HG02588 (cell line): Measurements from ENCODE around the gene DGCR8.
"Not testable (repeated sequence)": the region's sequence is repeated elsewhere in the genome, so short reads cannot be mapped to it uniquely, and the experiment has no call there.

Experiments used
- ATAC-seq: cut with Tn5 transposase; IDR thresholded peaks from one replicate; pipeline ENCODE4 v1.9.1; 2021; ENCODE audit warnings: mild to moderate bottlenecking, moderate library complexity; ENCODE audit not compliant: unreplicated experiment

DGCR8 gene

DNA sequence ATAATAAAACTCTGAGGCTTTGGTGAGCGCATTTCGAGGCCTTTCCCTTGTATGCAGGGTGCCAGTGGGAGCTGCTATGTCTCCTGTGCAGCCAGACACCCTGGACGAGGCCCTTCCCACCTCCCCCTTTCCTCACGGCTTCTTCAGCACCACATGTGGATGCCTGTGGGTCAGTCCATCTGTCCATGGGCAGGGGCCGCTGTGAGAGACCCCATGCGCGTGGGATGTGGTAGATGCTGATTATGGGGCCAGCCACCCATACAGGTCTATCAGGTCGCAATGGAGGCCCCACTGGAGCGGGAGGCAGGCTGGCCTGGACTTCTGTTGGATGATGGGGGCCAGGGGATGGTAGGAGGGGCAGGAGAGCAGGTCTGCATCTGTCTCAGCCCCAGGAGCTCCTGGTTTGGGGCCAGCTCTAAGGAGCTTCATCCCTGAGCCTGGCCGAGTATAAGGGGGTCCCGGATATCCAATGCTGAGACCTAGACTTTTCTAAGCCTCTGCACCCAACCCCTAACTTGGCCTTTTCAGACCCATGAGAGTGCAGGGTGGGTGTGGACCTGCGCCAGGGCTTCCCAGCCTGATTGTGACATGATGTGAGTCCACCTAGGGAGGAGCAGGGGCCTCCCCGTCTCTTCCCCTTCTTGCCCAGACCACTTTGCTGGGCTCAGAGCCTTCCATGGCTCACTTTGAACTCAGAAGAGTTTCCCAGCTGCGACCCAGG, 14.0 kb upstream of the DGCR8 start:
- ATAC-seq = no peak

DNA sequence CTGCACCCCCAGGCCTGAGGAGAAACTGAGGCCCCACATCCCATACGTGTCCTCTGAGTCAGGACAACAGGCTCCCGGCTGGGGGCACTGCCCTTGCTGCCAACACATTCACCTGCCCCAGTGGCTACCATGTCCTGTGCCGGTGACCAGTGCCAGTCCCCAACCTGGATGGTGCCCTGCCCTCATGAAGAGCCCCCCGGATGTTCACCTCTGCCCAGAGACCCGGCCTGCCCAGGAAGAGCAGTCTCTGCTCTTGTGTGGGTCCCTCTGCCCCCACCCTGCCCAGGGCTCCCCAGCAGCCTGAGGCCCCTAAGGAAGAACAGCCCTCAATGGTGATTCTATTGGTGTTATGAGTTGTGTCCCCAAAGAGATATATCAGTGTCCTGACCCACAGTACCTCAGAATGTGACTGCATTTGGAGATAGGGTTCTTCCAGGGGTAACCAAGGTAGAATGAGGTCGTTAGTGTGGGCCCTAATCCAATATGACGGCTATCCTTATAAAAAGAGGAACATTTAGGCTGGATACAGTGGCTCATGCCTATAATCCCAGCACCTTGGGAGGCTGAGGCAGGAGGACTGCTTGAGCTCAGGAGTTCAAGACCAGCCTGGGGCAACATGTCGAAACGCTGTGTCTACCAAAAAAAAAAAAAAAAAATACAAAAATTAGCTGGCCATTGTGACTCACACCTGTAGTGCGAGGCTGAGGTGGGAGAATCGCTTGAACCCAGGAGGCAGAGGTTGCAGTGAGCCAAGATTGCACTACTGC, 13.2 kb upstream of the DGCR8 start:
- no peak for ATAC-seq

DNA sequence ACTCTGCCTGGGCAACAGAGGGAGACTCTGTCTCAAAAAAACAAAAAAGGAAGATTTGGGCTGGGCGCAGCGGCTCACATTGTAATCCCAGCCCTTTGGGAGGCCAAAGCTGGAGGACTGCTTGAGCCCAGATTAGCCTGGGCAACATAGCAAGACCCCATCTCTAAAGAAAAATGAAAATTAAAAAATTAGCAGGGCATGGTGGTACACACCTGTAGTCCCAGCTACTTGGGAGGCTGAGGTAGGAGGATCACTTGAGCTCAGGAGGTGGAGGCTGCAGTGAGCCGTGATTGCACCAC, 12.7 kb upstream of the DGCR8 start:
- ATAC-seq = not testable (repeated sequence)

DNA sequence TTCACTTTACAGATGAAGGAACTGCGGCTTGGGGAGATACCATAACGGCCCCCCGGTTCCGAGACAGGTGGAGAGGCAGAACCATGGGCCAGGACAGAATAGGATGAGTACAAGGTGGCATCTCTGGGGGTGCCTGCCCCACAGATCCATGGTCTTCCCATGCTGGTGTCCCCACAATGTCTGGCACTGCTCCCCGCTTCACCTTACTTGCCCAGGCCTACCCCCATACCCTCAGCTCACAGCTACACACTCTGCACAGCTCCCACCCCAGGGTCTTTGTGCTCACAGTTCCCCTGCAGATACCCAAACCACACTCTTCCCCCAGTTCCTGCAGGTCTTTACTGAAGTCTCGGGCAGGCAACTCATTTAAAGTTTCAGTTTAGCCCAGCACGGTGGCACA, 11.4 kb upstream of the DGCR8 start:
- no peak for ATAC-seq

DNA sequence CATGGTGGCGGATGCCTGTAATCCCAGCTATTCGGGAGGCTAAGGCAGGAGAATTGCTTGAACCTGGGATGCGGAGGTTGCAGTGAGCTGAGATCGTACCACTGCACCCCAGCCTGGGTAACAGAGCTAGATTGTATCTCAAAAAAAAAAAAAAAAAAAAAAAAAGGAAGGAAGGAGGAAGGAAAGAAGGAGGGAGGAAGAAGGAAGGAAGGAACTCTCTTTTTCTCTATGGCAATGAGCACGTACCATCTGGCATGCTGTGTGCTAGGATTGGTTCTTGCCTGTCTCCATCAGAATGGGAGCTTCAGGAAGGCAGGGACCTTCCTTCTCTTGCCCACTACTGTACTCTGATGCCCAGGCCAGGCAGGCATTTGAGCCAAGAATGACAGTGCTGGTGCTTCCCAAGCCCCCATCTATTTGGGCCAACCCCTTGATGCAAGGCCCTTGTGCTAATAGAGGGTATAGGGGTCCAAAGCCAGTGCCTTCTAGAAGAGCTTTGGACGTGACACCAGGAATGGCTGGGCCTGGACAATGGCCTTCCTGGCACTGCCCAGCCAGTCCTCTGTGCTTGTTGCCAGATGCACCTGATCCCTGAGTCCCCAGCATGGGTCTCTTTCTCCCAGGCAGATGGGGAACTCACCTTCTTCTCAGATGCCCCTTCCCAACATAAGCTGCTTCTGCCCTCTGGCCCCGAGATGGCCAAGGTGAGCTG, 10.6 kb upstream of the DGCR8 start:
- ATAC-seq = no peak

DNA sequence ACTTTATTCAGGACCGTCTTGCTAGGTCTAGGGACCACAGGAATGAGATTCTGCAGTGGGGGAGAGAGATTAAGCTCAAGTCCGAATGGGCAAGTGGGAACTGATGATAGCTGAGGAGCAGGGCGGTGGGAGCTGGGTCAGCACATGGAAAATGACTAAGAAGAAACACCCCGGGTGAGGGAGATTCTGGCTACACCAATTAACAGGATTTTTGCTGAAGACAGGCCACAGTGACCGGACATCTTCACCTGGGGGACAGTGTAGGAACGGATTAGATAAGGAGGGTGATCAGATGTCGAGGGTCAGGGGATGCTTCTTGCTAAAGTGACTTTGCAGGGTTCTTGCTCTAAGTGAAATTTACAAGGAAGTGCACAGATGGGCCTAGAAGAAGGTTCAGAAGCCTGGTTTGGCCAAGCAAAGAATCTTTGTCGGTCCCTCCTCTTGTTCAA, 8.5 kb upstream of the DGCR8 start:
- no peak for ATAC-seq

- no peak for ATAC-seq
Measured at GRCh38 chr22:20076627-20077172, 3.3 kb upstream of the DGCR8 start.

DNA sequence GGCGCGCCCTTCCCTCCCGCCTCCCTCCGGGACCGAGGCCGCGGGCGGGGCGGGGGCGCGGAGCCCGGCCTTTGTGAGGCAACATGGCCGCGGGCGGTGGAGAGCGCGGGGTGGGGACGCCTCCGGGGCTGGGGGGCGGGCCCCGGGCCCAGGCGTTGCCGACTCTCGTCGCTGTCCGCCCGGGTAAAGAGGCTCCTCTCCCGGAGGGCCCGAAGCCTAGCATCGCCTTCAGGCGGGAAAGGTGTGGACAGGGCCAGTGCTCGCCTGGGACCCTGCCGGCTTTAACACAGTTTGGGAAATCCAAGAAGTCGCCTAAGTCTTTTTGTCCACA, 369 bp downstream of the DGCR8 start:
- peak; percentile 57 for ATAC-seq

DNA sequence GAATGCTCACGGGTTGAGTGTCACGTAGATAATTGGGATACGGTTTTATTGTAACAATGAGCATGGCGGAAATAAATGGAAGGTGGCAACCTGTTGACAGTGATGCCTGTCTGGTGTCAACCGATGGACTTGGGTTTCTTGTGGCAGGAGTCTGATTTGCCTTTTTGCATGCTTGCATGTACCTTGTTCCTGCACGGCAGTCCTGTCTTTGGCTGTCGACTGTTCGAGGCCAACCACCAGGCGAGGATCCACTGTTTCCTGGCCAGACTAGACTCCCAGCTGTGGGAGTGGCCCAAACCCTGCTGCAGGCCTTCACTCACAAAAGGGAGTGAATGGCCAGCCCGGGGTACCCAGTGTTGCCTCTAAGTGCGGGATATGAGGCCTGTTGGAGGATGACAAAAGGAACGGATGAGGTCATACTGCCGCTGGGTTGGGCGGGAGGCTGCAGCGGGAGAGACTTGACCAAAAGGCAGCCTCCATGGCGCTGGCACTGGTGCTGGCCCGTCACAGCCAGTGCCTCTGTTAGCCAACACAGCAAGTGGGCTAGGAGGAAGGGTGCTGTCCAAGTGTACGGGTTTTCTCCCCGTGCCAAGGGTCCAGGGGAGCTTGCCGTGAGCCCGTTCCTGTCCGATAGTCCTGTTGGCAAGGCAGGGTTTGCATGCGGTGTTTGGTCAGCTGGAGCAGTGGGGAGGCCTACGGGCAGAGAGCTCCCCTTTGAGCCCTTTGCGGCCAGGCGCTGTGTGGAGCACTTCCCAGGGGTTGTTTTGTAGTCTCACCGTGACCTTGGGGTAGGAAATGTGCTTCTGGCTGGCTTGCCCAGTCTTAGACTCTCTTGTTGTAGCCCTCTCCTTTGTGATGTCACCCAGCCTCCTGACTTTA, 974 bp downstream of the DGCR8 start:
- ATAC-seq = no peak

DNA sequence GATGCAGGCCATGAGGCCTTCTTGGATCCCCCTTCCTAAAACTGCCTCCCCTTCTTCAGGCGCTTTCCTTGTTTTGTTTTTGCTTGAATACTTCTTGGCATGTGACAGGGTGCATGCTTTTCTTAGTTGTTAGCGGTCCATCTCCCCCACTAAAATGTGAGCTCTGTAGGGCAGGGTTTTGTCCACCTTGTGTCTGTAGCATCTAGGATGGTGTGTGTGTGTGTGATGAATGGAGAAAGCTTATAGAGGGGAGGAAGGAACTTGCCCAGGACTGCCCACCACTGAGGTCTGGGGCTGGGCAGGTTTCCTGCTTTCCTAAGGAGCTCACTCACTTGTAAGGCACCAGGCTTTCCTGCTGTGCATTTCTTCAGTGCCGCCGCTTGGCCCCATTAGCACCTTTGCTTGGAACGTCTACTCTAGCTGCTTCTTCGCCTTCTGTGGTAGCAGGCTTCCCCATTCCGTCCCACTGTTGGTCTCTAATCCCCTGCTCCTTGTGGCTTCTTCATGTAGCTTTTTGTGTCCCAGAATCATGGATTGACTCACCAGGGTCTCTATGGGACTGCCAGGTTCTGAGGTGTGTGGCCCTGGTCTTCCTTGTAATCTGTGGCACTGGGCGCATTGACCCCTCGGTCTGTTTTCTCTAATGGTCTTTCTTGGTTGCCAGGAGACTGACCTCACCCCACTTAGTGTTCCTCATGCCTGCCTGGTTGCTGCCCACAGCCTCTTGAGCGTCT, 3.3 kb downstream of the DGCR8 start:
- no peak for ATAC-seq

DNA sequence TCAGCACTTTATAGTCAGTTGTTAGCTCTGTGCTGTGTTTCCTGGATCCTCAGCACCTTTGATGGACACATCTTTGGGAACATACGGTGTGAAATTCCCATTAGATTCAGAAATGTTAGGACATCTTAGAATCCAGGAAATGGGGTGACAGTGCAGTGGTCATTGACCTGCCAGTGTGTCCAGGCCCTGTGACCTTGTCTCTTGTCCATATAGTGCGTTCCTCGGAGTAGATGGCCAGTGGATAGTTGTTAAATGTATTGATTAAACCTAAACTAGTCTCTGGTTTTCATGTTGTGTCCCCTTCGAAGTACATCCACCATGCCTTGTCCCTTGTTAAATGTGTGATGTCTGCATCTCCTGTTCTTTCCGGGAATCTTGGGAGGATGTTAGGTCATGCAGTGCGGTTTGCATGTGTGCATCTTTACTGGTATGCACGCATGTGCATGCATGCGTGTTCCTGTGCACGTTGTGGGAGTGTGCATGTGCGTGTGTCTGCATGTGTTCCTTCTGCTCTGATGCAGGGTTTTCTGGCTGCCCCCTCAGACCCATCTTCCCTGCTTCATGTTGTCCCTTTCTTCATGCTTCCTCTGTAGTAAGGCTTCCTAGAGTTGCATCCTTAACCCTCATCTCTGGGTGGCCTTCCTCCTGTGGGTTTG, 4.0 kb downstream of the DGCR8 start:
- no peak for ATAC-seq

GRCh38 chr22:20084547-20085413, 4.7 kb downstream of the DGCR8 start:
- no peak for ATAC-seq

GRCh38 chr22:20085651-20086050, 5.6 kb downstream of the DGCR8 start:
- no peak for ATAC-seq

DNA sequence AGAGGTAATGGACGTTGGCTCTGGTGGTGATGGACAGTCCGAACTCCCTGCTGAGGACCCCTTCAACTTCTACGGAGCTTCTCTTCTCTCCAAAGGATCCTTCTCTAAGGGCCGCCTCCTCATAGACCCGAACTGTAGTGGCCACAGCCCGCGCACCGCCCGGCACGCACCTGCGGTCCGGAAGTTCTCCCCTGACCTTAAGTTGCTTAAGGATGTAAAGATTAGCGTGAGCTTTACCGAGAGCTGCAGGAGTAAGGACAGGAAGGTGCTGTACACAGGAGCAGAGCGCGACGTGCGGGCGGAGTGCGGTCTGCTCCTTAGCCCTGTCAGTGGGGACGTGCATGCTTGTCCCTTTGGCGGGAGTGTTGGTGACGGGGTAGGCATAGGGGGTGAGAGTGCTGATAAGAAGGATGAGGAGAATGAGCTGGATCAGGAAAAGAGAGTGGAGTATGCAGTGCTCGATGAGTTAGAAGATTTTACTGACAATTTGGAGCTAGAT, 6.1 kb downstream of the DGCR8 start:
- no peak for ATAC-seq

GRCh38 chr22:20086763-20087162, 6.7 kb downstream of the DGCR8 start:
- no peak for ATAC-seq

DNA sequence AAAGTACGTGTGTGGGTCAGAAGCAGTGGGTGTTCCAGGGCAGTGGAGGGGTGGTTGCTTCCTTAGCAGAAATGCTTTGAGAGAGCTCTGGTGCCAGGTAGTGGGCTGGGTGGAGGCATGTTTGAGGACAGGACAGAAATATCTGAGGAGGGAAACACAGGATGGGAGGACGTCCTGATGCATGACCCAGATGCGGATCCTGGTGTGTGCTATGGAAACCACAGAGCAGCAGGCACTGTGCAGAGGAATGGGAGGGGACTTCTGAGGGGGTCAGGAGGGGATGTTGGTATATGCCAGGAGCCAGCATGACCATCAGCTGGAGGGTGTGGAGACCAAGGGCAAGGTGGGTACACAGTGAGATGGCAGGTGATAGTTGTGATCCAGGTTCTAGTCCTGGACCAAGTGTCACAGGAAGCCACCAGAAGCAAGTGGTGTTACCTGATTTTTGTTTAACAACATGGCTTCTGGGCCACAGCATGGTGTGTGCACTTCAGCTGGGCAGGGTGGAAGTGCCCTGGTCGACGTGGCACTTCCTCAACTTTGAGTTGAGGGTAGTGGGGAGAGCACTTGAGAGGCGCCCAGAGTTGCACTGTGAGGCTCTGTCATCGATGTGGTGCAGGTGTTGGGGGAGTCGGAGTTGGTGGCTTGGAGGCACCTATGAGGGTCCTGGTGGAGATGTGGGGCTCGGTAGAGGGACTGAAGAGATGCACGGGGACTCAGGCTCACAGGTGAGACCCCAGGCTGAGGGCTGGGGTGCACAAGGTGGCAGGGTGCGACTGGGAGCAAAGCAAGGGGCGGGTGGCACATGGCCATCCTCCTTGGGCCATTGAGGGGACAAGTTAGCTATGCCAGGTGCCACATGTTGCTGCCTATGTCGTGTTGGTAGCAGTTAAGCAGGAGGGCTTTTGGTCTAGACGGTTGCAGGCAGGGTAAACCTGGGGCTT, 7.5 kb downstream of the DGCR8 start:
- no peak for ATAC-seq

- no peak for ATAC-seq
Measured at GRCh38 chr22:20088263-20088648, 8.2 kb downstream of the DGCR8 start.
